AG04450 (cell line): Measurements from ENCODE around the gene PSAP. TPM values are rescaled to one million over a fixed set of nuclear protein-coding genes. Genes with fewer than 3 reads are reported as not detected.
A peak's percentile ranks its signal among the peaks of the same experiment; 100 is the strongest.

ENCODE experiments used
- CTCF ChIA-PET: fragments of 300-600, 350-600 bp; formaldehyde crosslinking; extraction: SDS; loops from one replicate; lab custom pipeline; 2022; ENCODE audit warnings: antibody characterized with exemption, inconsistent platforms; lab: Charles Lee
- POLR2A ChIA-PET: fragments of 350-600 bp; formaldehyde crosslinking; extraction: SDS; loops from one replicate; lab custom pipeline; 2021; ENCODE audit warnings: antibody characterized with exemption, inconsistent platforms; lab: Yijun Ruan, JAX
- DNase-seq: peaks from one replicate; pipeline ENCODE4 v3.0.0-alpha.2; 2011; ENCODE audit warnings: low read depth, low spot score
- H3K27ac ChIP-seq: one replicate; pipeline ENCODE4 v1.5.1; 2012; ENCODE audit warnings: low read depth, low read length, control low read depth
- H3K27me3 ChIP-seq: one replicate; pipeline ENCODE4 v1.6.0; 2012; ENCODE audit warnings: low read length; ENCODE audit not compliant: control insufficient read depth, insufficient read depth
- H3K4me3 ChIP-seq: 2 replicates; pipeline ENCODE4 v1.5.1; 2011; ENCODE audit warnings: mild to moderate bottlenecking, low read depth, low read length, control low read depth
- H3K9me3 ChIP-seq: 2 replicates; pipeline ENCODE4 v1.5.1; 2012; ENCODE audit warnings: low read length; ENCODE audit not compliant: control insufficient read depth, insufficient read depth
- CTCF ChIP-seq: IDR thresholded peaks from 2 replicates; pipeline ENCODE4 v1.5.1; 2011; ENCODE audit warnings: low read depth, low read length, control low read depth, inconsistent platforms
- polyA plus RNA-seq: library from polyadenylated mRNA; depleted of rRNA; stranded (reverse); fragments of >200 nt; gene quantifications from 2 replicates; pipeline ENCODE4 v1.2.3, GENCODE V29; 2011

Gene PSAP
- polyA plus RNA-seq, 1 experiment, result 1,594 TPM

GRCh38 chr10:71812913-71813590, 38.0 kb downstream of the PSAP start:
- no peak for TF ChIP-seq CTCF
- Histone ChIP-seq H3K27ac (no peak overlapping the region), H3K27me3 (no peaks in the 10 kb centered on the region), H3K9me3 (no peaks in the 10 kb centered on the region; the same call in 1 of the 2 replicates), H3K4me3 (no peak overlapping the region)
- ChIA-PET POLR2A (no interaction called here), CTCF (interaction anchor here (1.1 to 2.5 kb wide), 3 partner anchors 11 to 116 kb away, joined by 3 to 10 read pairs (median 6); no protein-coding TSS in a partner anchor)
- no peak for DNase-seq

- TF ChIP-seq CTCF, result peak; percentile 86
- peaks cover 5% of the 10 kb centered on the region for H3K27me3 ChIP-seq
- DNase-seq, result no peak
- ChIA-PET CTCF (interaction anchor here (0.6 to 2.5 kb wide), 6 partner anchors 12 to 115 kb away, joined by 3 to 10 read pairs (median 3); partner anchors contain the start of gene VSIR), POLR2A (interaction anchor here (0.9 kb wide), 1 partner anchor 46 kb away, joined by 3 read pairs; no protein-coding TSS in a partner anchor)
- H3K27ac ChIP-seq, result no peak overlapping the region
- no peaks in the 10 kb centered on the region; the same call in 1 of the 2 replicates for H3K9me3 ChIP-seq
- H3K4me3 ChIP-seq, result no peak overlapping the region
Measured at GRCh38 chr10:71812016-71812912, 38.8 kb downstream of the PSAP start.

- Histone ChIP-seq H3K4me3 (no peak overlapping the region), H3K9me3 (no peaks in the 10 kb centered on the region; the same call in 1 of the 2 replicates), H3K27ac (no peak overlapping the region), H3K27me3 (peaks cover 8% of the 10 kb centered on the region)
- ChIA-PET POLR2A (interaction anchor here (0.9 kb wide), 1 partner anchor 45 kb away, joined by 3 read pairs; no protein-coding TSS in a partner anchor), CTCF (interaction anchor here (0.6 to 1.5 kb wide), 6 partner anchors 18 to 497 kb away, joined by 3 to 7 read pairs (median 3); partner anchors contain the start of gene VSIR)
- no peak for TF ChIP-seq CTCF
- no peak for DNase-seq
Measured at GRCh38 chr10:71811351-71811750, 39.7 kb downstream of the PSAP start.

GRCh38 chr10:71810048-71810750, 40.9 kb downstream of the PSAP start:
- ChIA-PET CTCF (interaction anchor here (1.5 kb wide), 1 partner anchor 496 kb away, joined by 7 read pairs; no protein-coding TSS in a partner anchor), POLR2A (no interaction called here)
- Histone ChIP-seq H3K27ac (no peak overlapping the region), H3K27me3 (peaks cover 12% of the 10 kb centered on the region), H3K4me3 (no peak overlapping the region), H3K9me3 (no peaks in the 10 kb centered on the region; the same call in 1 of the 2 replicates)
- no peak for DNase-seq
- no peak for TF ChIP-seq CTCF
